Measurements from ENCODE around the gene GBP5. TPM values are rescaled to one million over a fixed set of nuclear protein-coding genes. Genes with fewer than 3 reads are reported as not detected.
"Not testable (repeated sequence)": the region's sequence is repeated elsewhere in the genome, so short reads cannot be mapped to it uniquely, and the experiment has no call there.

The GBP5 gene
- total and polyA plus RNA-seq, 2 of the 4 experiments (the other 2 are of a cell fraction) = not detected

GRCh38 chr1:89284078-89284763 is 11.6 kb upstream of the GBP5 start:
- H3K23ac ChIP-seq (ENCODE audit: low read depth, low read length); H4K8ac ChIP-seq (ENCODE audit: low read depth in 2 of 2, low read length in 2 of 2); H3K4me3 ChIP-seq (ENCODE audit: insufficient read depth, low read depth, low read length); BruUV-seq (replicated peaks); H2BK120ac ChIP-seq (ENCODE audit: low read depth, low read length); H3K27ac ChIP-seq (ENCODE audit: insufficient read depth, low read length); ATAC-seq (ENCODE audit: low read depth); intact Hi-C loops (cut with micrococcal nuclease); CTCF ChIA-PET; H3K18ac ChIP-seq (ENCODE audit: low read depth, low read length); H2AFZ ChIP-seq (replicated peaks; ENCODE audit: low read length, poor library complexity); H3K36me3 ChIP-seq (ENCODE audit: control insufficient read depth, insufficient read depth, low read length); H3K9ac ChIP-seq (ENCODE audit: low read depth, low read length); H3K4me1 ChIP-seq (ENCODE audit: control insufficient read depth, insufficient read depth, low read length); DNase-seq; H4K20me1 ChIP-seq (ENCODE audit: insufficient read depth, low read length); H3K9me1 ChIP-seq (ENCODE audit: insufficient read depth, low read length); H2AK9ac ChIP-seq (replicated peaks; ENCODE audit: low read depth, low read length, poor library complexity); H2AK5ac ChIP-seq (ENCODE audit: low read depth, low read length); dilution Hi-C loops (cut with HindIII; ENCODE audit: low sequenced_read_pairs, unreplicated experiment); H3K4me2 ChIP-seq (ENCODE audit: low read depth, low read length); H3K9me3 ChIP-seq (ENCODE audit: control insufficient read depth, insufficient read depth, low read length); H4K5ac ChIP-seq (ENCODE audit: low read depth, low read length); H2BK15ac ChIP-seq (ENCODE audit: low read depth, low read length); H2BK20ac ChIP-seq (ENCODE audit: low read depth, low read length); in situ Hi-C loops (cut with MboI; ENCODE audit: low sequenced_read_pairs); H3K56ac ChIP-seq (ENCODE audit: extremely low read depth, insufficient read depth, low read length); H3K27me3 ChIP-seq (ENCODE audit: control insufficient read depth, insufficient read depth, low read length); POLR2A ChIA-PET (ENCODE audit: unreplicated experiment); H3K4ac ChIP-seq (ENCODE audit: low read depth, low read length); H4K91ac ChIP-seq (ENCODE audit: insufficient read depth, low read depth, low read length); H3K79me1 ChIP-seq (ENCODE audit: low read depth in 1 of 2, low read length in 2 of 2); H2BK5ac ChIP-seq (ENCODE audit: low read depth, low read length, poor library complexity, severe bottlenecking); H3K14ac ChIP-seq (replicated peaks; ENCODE audit: low read depth, low read length): not testable (repeated sequence)
- 43% methylated on average over 1 of the region's 5 CpGs; no CpG with 5 or more reads in 1 of the 2 experiments for WGBS, 2 experiments (ENCODE audit: extremely low coverage in 2 of 2, insufficient read length in 1 of 2)

All from IMR-90 (cell line).